ENCODE results near the gene CLEC4A.
A peak's percentile ranks its signal among the peaks of the same experiment; 100 is the strongest.
"Not testable (repeated sequence)": the region's sequence is repeated elsewhere in the genome, so short reads cannot be mapped to it uniquely, and the experiment has no call there.

The CLEC4A gene

DNA sequence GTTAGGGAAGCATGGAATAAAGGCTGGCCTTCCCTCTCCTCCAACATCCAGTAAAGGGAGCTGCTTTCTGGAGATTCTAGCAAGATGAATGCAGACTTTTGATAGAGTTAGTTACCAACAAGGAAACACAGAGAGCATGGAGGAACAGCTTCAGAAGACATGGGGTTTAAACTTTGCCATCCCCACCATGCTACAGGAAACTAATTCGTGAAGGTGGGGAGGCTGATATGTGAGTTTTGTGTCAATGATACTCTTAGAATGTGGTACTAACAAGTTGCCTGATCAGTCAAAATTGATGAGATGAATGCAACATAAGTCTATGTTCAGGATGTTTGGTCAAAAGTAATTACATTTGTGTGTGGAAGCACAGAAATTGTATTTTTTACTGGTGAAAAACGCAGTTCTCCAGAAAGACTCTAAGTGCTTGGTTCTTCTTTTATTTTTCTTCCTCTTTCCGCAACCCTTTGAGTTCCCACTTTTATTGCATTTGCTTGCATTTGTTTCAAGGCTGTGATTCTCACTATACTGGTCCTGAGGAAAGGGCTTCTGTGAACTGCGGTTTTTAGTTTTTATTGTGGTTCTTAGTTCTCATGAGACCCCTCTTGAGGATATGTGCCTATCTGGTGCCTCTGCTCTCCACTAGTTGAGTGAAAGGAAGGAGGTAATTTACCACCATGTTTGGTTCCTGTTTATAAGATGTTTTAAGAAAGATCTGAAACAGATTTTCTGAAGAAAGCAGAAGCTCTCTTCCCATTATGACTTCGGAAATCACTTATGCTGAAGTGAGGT is at the start of gene CLEC4A:
CLEC4A (plus strand) TSS at position 494 of the 789 bp plus-strand sequence; CDS start at position 756, 262 bp downstream.
- no peak for DNase-seq

DNA sequence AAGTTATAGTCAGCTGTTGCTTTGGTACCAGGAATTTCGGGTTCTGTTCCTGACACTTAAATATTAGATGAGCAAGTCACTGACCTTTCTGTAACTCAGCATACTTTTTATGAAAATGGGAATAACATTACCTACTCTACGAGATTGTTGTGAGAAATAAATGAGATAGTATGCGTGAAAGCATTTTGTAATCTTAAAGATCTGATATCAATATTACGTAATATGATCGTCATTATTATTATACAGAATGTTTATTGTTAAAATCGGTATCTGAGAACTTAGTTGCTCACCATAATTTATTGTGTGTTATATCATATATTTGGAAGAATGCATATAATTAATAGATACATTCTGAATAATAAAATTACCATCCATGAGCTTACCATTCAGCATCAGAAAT is 47.5 kb upstream of the CLEC4A start:
- no peak for DNase-seq

DNA sequence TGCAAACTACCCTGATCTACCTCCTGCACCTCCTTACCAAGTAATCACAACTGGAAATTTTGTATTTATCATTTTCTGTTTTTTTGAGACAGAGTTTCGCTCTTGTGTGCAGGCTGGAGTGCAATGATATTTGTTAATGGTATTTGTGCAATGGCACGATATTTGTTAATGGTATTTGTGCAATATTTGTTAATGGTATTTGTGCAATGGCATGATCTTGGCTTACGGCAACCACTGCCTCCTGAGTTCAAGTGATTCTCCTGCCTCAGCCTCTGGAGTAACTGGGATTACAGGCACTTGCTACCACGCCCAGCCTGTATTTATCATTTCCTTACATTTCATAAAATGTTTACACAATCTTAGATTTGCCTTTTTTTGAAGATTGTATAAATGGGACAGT is 47.1 kb upstream of the CLEC4A start:
- DNase-seq, result no peak

GRCh38 chr12:8077207-8077606 is 46.2 kb upstream of the CLEC4A start:
- no peak for DNase-seq

GRCh38 chr12:8078398-8078797 is 45.0 kb upstream of the CLEC4A start:
- DNase-seq, result peak; percentile 70

DNA sequence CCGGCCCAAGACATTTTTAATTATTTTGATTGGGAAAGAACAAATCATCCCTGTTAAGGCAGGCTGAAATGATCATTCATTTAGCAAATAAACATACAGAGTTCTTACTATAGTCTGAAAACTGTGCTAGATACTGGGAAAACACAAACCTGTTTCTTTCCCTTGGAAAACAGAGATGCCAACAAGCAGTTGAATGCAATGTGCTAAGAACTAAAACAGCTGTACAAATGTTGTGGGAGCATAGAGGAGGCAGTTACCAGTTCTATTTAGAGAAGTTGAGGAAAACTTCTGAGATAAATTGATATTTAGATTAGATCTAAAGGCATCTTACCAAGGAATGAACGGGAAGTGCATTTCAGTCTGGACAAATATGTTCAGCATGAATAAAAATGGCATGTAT is 44.5 kb upstream of the CLEC4A start:
- no peak for DNase-seq

DNA sequence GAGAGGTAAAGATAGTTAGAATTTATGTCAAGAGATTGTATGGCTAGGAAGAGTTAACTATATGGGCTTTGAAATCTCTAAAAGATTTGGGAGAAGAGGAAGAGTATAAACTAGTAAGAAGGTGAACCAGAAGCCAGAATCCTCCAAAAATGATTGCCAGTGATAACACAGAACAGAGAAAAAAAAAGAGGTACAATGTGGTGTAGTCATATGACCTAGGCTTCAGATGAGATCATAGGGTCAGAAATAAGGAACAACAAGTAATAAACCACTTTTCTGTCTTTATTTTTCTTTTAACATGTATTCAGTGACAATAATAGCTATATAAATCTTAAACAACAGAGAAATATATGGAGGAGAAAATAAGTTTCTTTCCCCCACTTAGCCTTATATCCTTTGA is 43.3 kb upstream of the CLEC4A start:
- no peak for DNase-seq

DNA sequence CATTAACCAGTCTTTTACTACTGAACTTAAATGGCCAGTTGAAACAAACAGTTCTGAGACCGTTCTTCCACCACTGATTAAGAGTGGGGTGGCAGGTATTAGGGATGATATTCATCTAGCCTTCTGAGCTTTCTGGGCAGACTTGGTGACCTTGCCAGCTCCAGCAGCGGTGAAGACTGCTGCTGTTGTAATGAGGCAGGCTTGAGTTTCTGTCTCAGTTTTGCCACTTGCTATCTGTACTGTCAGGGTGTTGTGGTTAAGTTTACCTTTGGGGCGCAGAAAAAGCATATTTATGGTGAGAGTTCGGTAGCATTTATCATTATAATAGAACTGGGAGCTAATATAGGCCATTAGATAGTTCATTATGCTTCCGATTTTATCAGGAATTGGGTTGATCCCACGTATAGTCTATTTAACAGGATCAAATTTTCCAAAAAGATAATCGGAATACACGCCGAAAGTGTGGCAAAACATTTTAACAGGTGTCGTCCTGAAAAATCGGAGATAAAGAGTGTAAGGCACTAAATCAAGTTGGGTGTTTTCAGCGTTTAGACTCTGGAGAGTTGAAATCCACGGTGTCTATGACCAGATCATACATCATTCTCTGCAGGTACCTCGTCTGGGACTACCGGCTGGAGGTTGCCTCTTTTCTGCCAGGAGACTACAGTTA is 42.0 kb upstream of the CLEC4A start:
- peak; percentile 28 for DNase-seq

DNA sequence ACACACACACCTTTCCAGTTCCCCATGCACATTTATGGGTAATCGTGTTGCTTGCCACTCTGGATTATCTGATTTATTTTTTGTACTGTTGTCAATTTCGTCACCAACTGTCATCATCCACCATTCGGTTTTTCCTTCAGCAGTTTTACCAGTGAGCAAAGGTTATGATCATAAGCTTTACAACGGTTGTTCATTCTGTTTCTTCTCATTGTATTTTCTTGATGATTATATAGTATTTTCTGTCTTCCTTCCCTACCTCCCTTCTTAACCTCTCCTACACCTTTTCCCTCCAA is 40.7 kb upstream of the CLEC4A start:
- DNase-seq, result no peak

DNA sequence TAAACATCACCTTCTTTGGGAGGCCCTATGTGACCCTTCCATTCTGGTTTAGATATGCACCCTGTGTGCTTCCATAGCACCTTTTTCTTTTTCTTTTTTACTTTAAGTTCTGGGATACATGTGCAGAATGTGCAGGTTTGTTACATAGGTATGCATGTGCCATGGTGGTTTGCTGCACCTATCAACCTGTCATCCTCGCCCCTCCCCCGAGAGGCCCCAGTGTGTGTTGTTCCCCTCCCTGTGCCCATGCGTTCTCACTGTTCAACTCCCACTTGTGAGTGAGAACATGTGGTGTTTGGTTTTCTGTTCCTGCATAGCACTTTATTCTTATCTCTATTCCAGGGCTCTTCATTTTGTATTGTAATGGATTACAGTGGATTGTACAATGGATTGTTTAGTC is 39.1 kb upstream of the CLEC4A start:
- peak; percentile 33 for DNase-seq

DNA sequence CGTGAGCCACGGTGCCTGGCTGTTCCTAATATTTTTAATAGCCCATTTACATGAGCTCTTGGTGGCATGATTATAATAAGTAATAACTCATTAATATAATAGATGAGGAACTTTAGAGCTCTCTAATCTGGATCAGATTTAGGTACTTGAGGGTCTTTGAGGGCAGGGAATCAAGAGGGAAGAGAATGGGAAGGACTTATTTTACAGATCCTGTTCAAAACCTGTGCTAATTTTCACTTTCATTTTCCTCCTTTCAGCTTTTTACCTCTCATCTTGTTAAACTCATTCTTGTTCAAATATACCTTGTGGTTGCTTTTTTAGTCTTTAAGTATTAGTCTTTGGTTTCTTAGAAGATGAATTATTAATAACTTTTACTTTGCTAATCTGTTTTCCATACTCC is 35.8 kb upstream of the CLEC4A start:
- no peak for DNase-seq

- peak; percentile 29 for DNase-seq
Measured at GRCh38 chr12:8088574-8088973, 34.8 kb upstream of the CLEC4A start.

GRCh38 chr12:8089277-8089676 is 34.1 kb upstream of the CLEC4A start:
- not testable (repeated sequence) for DNase-seq

GRCh38 chr12:8089716-8090115 is 33.7 kb upstream of the CLEC4A start:
- no peak for DNase-seq

DNA sequence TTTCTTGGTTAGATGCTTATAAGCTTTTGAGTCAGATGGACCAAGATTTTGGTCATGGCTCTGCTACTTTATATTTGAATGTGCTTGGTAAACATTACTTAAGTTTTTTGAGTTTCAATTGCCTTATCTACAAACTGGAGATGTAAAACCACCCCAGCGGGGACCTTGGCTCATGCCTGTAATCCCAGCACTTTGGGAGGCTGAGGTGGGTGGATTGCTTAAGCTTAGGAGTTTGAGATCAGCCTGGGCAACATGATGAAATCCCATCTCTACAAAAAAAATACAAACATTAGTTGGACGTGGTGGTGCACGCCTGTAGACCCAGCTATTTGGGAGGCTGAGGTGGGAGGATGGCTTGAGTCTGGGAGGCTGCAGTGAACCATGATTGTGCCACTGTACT is 30.1 kb upstream of the CLEC4A start:
- DNase-seq, result no peak

DNA sequence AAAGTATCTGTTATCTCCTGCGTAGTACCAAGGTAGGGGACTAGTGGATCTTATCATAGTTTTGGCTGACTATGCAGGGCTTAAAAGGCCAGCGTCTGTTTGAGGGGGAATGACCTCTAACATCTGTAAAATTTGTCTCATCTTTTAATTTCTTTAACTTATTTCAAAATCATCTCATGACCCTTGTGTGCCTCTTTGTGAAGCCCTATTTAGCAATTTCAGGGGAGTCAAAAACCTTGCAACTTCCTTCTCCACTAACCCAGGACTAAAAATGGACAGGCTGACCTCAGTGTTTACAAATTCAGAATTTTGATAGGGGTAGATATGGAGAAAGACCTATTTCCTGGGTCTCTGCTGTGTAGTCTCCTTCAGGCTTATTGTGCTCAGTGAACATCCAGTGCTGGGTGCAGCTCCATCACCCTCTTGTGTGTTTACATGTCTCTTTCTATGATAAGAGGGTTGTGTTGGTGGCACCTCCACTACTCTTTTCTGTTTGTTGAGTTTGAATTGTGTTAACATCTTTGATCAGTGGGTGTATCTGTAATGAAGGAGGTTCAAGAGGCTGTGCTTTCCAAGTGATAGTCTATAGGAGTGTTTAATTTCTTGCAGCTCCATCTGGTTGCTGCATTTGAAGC is 27.0 kb upstream of the CLEC4A start:
- no peak for DNase-seq

DNA sequence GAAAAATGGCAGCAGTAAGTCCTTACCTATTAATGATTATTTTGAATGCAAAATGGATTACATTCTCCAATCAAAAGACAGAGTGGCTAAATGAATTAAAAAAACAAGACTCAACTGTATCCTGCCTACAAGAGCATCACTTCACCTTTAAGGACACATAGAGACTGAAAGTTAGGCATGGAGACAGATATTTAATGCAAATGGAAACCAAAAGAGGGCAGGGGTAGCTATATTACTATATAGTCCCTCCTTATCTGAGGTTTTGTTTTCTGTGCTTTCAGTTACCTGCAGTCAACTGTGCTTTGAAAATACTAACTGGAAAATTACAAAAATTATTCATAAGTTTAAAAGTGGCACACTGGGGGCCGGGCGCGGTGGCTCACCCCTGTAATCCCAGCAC is 24.2 kb upstream of the CLEC4A start:
- no peak for DNase-seq

DNA sequence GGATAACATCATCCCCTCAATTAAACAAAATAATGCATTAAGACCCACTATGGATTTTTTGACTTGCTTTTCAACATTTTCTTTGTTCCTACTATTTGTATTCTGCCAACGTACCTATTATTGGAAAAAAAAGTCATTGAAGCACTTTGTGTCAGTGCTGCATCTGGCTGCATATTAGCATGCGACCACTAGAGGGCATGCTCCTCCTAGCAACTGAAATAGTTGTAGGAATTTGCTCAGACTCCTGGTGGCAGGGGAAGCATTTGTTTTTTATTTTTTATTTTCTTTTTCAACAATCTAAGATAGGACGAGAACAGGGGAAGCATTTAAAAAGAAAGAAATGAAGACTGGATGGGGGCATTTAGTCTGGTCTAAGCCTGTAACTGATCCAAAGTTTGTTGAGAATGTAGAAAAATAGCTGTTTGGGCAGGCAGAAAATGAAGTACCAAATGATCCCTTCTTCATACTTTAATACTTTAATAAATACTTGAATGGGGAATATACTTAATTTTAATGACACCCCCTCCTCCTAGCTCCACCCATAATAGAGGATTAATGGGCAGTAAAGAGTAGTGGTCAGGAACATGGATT is 14.5 kb upstream of the CLEC4A start:
- peak; percentile 83 for DNase-seq

DNA sequence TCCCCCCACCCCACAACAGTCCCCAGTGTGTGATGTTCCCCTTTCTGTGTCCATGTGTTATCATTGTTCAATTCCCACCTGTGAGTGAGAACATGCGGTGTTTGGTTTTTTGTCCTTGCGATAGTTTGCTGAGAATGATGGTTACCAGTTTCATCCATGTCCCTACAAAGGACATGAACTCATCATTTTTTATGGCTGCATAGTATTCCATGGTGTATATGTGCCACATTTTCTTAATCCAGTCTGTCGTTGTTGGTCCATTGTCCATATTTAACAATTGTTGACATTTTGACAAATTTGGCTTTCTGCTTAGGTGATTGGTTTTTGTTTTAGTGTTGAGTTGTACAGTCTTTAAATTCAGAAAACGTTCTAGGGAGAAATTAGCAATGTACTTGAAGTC is 10.3 kb upstream of the CLEC4A start:
- DNase-seq, result not testable (repeated sequence)

GRCh38 chr12:8120072-8120713 is 3.2 kb upstream of the CLEC4A start:
- DNase-seq, result no peak

- DNase-seq, result no peak
Measured at GRCh38 chr12:8127138-8127537, 3.7 kb downstream of the CLEC4A start.

DNA sequence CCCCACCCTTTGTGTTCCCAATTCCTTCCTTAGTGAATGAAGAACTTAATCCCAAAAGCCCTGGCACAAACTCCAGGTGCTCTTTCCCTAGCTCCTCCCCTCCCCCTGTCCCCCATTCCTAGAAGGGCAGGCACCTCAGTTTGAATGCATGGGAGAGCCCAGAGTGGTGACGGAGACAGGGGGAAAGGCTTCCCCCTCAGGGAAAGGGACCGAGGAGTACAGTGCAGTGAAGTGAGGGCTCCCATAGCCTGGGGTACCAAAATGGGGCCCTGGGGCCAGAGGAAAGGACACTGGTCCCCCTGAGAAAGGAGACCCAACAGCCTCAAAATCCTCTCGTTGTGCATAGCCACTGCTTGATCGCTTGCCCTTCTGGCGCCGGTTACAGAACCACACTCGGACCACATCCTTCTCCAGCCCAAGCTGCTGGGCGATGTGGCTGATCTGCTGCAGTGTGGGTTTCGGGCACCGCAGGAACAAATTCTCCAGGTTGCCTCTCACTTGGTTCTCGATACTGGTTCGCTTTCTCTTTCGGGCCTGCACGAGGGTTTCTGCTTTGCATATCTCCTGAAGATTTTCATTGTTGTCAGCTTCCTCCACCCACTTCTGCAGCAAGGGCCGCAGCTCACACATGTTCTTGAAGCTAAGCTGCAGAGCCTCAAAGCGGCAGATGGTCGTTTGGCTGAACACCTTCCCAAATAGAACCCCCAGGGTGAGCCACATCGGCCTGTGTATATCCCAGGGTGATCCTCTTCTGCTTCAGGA is 10.4 kb downstream of the CLEC4A start:
- not testable (repeated sequence) for DNase-seq
